SJCRH30 (cell line): ENCODE measurements around the gene PDE6B. TPM values are rescaled to one million over a fixed set of nuclear protein-coding genes. Genes with fewer than 3 reads are reported as not detected.

ENCODE experiments used
- DNase-seq, 2 experiments: peaks; one replicate each; pipeline ENCODE4 v3.0.0-alpha.2; 2015 to 2020
- H3K27ac ChIP-seq: fragments of 250-450 bp; sonication (Bioruptor Pico); 2 replicates; pipeline ENCODE4 v1.5.1; 2020; ENCODE audit warnings: mild to moderate bottlenecking, moderate library complexity
- H3K27me3 ChIP-seq: fragments of 250-450 bp; sonication (Bioruptor Pico); 2 replicates; pipeline ENCODE4 v1.5.1; 2020; ENCODE audit warnings: mild to moderate bottlenecking, moderate library complexity
- H3K36me3 ChIP-seq: fragments of 250-450 bp; sonication (Bioruptor Pico); 2 replicates; pipeline ENCODE4 v1.5.1; 2020; ENCODE audit warnings: mild to moderate bottlenecking, moderate library complexity
- H3K4me1 ChIP-seq: fragments of 250-450 bp; sonication (Bioruptor Pico); 2 replicates; pipeline ENCODE4 v1.5.1; 2020; ENCODE audit warnings: mild to moderate bottlenecking, moderate library complexity
- H3K4me3 ChIP-seq: fragments of 250-450 bp; sonication (Bioruptor Pico); 2 replicates; pipeline ENCODE4 v1.5.1; 2020; ENCODE audit warnings: mild to moderate bottlenecking, moderate library complexity
- H3K9me3 ChIP-seq: fragments of 250-450 bp; sonication (Bioruptor Pico); replicated peaks from 2 replicates; pipeline ENCODE4 v1.5.1; 2020; ENCODE audit warnings: mild to moderate bottlenecking, moderate library complexity
- total RNA-seq: library from RNA; depleted of rRNA; stranded (reverse); fragments of >200 nt; shearing (Covaris generic); gene quantifications from 2 replicates; pipeline ENCODE4 v1.2.3, GENCODE V29; 2014

PDE6B gene
- total RNA-seq, 1 experiment from 2014 or later = not detected

- Histone ChIP-seq H3K27ac (peak overlapping the region; percentile 38; the same call in 1 of the 2 replicates), H3K4me1 (peaks cover 34% of the 10 kb centered on the region), H3K27me3 (no peaks in the 10 kb centered on the region), H3K36me3 (peaks cover 25% of the 10 kb centered on the region), H3K4me3 (peak overlapping the region; percentile 81), H3K9me3 (no peaks in the 10 kb centered on the region)
- DNase-seq = peak; percentile 36
These were observed 48.1 kb downstream of the PDE6B start for GRCh38 chr4:673349-674091.

- Histone ChIP-seq H3K4me1 (peaks cover 37% of the 10 kb centered on the region), H3K36me3 (peaks cover 25% of the 10 kb centered on the region), H3K4me3 (peak within 1 kb of the TSS; percentile 81), H3K27ac (peak within 1 kb of the TSS; percentile 82), H3K9me3 (no peaks in the 10 kb centered on the region), H3K27me3 (no peaks in the 10 kb centered on the region)
- DNase-seq = peak; percentile 97
These were observed 49.0 kb downstream of the PDE6B start, which contains the start of the genes ATP5ME and MYL5 for GRCh38 chr4:674172-675035. Gene ATP5ME, minus strand, starts transcription at chr4:674276. Its CDS starts 29 bp downstream, at chr4:674247. Gene MYL5, plus strand, starts transcription at chr4:674542. Its CDS starts 3,485 bp downstream, at chr4:678027.

GRCh38 chr4:675036-675882 lies 49.9 kb downstream of the PDE6B start:
- Histone ChIP-seq H3K27me3 (no peaks in the 10 kb centered on the region), H3K4me3 (peak overlapping the region; percentile 81), H3K27ac (peak overlapping the region; percentile 82), H3K36me3 (peaks cover 25% of the 10 kb centered on the region), H3K9me3 (no peaks in the 10 kb centered on the region), H3K4me1 (peaks cover 37% of the 10 kb centered on the region)
- no peak for DNase-seq

- peaks cover 37% of the 10 kb centered on the region for H3K4me1 ChIP-seq
These were observed 50.9 kb downstream of the PDE6B start for GRCh38 chr4:675980-676870.

GRCh38 chr4:676871-677235 lies 51.5 kb downstream of the PDE6B start:
- Histone ChIP-seq H3K4me3 (no peak overlapping the region), H3K27me3 (no peaks in the 10 kb centered on the region), H3K36me3 (peaks cover 12% of the 10 kb centered on the region), H3K9me3 (no peaks in the 10 kb centered on the region), H3K4me1 (peaks cover 37% of the 10 kb centered on the region), H3K27ac (peak overlapping the region; percentile 81)
- DNase-seq = peak; percentile 72 to 74

More at GRCh38 chr4:675980-676870, 50.9 kb downstream of the PDE6B start:
- Histone ChIP-seq H3K27me3 (no peaks in the 10 kb centered on the region), H3K4me3 (no peak overlapping the region), H3K36me3 (peaks cover 18% of the 10 kb centered on the region), H3K27ac (peak overlapping the region; percentile 81), H3K9me3 (no peaks in the 10 kb centered on the region)
- DNase-seq = peak; percentile 92 to 95

GRCh38 chr4:677431-678293 lies 52.3 kb downstream of the PDE6B start:
- Histone ChIP-seq H3K27ac (peak overlapping the region; percentile 81), H3K27me3 (no peaks in the 10 kb centered on the region), H3K4me3 (no peak overlapping the region), H3K36me3 (peaks cover 5% of the 10 kb centered on the region), H3K4me1 (peaks cover 37% of the 10 kb centered on the region), H3K9me3 (no peaks in the 10 kb centered on the region)
- DNase-seq = peak; percentile 84 to 90

- Histone ChIP-seq H3K9me3 (no peaks in the 10 kb centered on the region), H3K27ac (no peak overlapping the region), H3K4me3 (no peak overlapping the region)
These were observed 53.1 kb downstream of the PDE6B start for GRCh38 chr4:678331-679103.

GRCh38 chr4:679104-679481 lies 53.7 kb downstream of the PDE6B start:
- H3K4me1 ChIP-seq = peaks cover 37% of the 10 kb centered on the region
- H3K36me3 ChIP-seq = no peaks in the 10 kb centered on the region
- no peaks in the 10 kb centered on the region for H3K27me3 ChIP-seq
- no peak for DNase-seq
- H3K4me3 ChIP-seq = no peak overlapping the region
- no peak overlapping the region for H3K27ac ChIP-seq
- no peaks in the 10 kb centered on the region for H3K9me3 ChIP-seq

More at GRCh38 chr4:678331-679103, 53.1 kb downstream of the PDE6B start:
- Histone ChIP-seq H3K36me3 (no peaks in the 10 kb centered on the region), H3K4me1 (peaks cover 37% of the 10 kb centered on the region), H3K27me3 (no peaks in the 10 kb centered on the region)
- DNase-seq = no peak

GRCh38 chr4:679629-680028 lies 54.3 kb downstream of the PDE6B start:
- no peaks in the 10 kb centered on the region for H3K36me3 ChIP-seq
- peaks cover 37% of the 10 kb centered on the region for H3K4me1 ChIP-seq
- no peaks in the 10 kb centered on the region for H3K27me3 ChIP-seq
- no peak overlapping the region for H3K4me3 ChIP-seq
- no peak for DNase-seq
- H3K9me3 ChIP-seq = no peaks in the 10 kb centered on the region
- H3K27ac ChIP-seq = no peak overlapping the region

- Histone ChIP-seq H3K27ac (no peak overlapping the region), H3K9me3 (no peaks in the 10 kb centered on the region), H3K4me1 (peaks cover 35% of the 10 kb centered on the region), H3K4me3 (no peak overlapping the region), H3K27me3 (no peaks in the 10 kb centered on the region), H3K36me3 (no peaks in the 10 kb centered on the region)
- no peak for DNase-seq
These were observed 54.7 kb downstream of the PDE6B start for GRCh38 chr4:680091-680490.

- H3K27ac ChIP-seq = no peak overlapping the region
- H3K36me3 ChIP-seq = no peaks in the 10 kb centered on the region
- H3K9me3 ChIP-seq = no peaks in the 10 kb centered on the region
- no peak overlapping the region for H3K4me3 ChIP-seq
- H3K27me3 ChIP-seq = no peaks in the 10 kb centered on the region
- DNase-seq = no peak
- peaks cover 30% of the 10 kb centered on the region for H3K4me1 ChIP-seq
These were observed 55.2 kb downstream of the PDE6B start for GRCh38 chr4:680551-680927.

GRCh38 chr4:680928-681645 lies 55.7 kb downstream of the PDE6B start:
- Histone ChIP-seq H3K4me3 (no peak overlapping the region), H3K27ac (no peak overlapping the region), H3K4me1 (peaks cover 25% of the 10 kb centered on the region), H3K36me3 (no peaks in the 10 kb centered on the region), H3K27me3 (no peaks in the 10 kb centered on the region), H3K9me3 (no peaks in the 10 kb centered on the region)
- no peak for DNase-seq
